Peyer's patch (tissue), 4 donors: Measurements from ENCODE around the gene ZACN.

Source experiments
- CTCF ChIP-seq, 6 experiments: fragments of 450-650 bp in 4 of 6; fragments of 200-600 bp in 2 of 6; sonication (generic) in 1 of 6; IDR thresholded peaks; one replicate each; pipeline ENCODE4 v1.5.1; 2017 to 2019; ENCODE audit warnings: antibody characterized with exemption in 6 of 6, mild to moderate bottlenecking in 3 of 6, moderate library complexity in 1 of 6
- POLR2A ChIP-seq, 2 donors: fragments of 450-650 bp; IDR thresholded peaks; one replicate each; pipeline ENCODE4 v1.5.1; 2017; ENCODE audit warnings: antibody characterized with exemption in 2 of 2, mild to moderate bottlenecking in 2 of 2, moderate library complexity in 2 of 2

GRCh38 chr17:76088041-76088867 is 9.3 kb downstream of the ZACN start:
- TF ChIP-seq CTCF (IDR thresholded peaks at IDR 0.05), result no peak
- TF ChIP-seq POLR2A (IDR thresholded peaks at IDR 0.05), result no peak
